Right lobe of liver (tissue), 4 donors: ENCODE data around the gene SPON1.

Experiments
- POLR2A ChIP-seq: fragments of 450-650 bp; IDR thresholded peaks from one replicate; pipeline ENCODE4 v1.6.1; 2017; ENCODE audit warnings: antibody characterized with exemption, mild to moderate bottlenecking
- TF ChIP-seq, protein P1 (sequence below), 4 donors: fragments of 200-600 bp in 3 of 4; fragments of 450-650 bp in 1 of 4; IDR thresholded peaks; one replicate each; pipeline versions ENCODE4 v1.5.1 to v1.8.0; 2016 to 2022; ENCODE audit warnings: antibody characterized with exemption in 4 of 4, mild to moderate bottlenecking in 2 of 4
- donor health status: DM: no; HTN: no; CAD: no.
- donor health status: DM: no; HTN: no; CAD: no.
- donor health status: DM: no; HTN: yes; CAD: no.

DNA sequence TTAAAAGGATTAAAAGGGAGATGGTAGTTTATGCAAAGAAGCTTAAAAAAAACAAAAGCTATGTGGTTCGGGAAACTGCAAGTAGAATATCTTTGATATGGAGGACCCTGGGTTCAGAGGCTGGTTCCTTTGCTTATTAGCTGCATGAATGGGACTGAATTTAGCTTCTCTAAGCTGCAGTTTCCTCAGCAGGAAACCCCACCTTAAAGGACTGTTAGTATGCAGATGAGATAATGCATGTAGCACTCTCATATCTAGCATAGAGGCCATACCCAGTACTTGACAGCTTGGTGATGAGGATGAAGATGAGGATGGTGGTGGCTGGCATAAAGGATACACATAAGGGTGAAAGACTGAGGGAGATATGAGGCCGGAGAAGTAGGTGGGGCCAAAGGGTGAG, 261.9 kb downstream of the SPON1 start:
- TF ChIP-seq, protein P1, sequence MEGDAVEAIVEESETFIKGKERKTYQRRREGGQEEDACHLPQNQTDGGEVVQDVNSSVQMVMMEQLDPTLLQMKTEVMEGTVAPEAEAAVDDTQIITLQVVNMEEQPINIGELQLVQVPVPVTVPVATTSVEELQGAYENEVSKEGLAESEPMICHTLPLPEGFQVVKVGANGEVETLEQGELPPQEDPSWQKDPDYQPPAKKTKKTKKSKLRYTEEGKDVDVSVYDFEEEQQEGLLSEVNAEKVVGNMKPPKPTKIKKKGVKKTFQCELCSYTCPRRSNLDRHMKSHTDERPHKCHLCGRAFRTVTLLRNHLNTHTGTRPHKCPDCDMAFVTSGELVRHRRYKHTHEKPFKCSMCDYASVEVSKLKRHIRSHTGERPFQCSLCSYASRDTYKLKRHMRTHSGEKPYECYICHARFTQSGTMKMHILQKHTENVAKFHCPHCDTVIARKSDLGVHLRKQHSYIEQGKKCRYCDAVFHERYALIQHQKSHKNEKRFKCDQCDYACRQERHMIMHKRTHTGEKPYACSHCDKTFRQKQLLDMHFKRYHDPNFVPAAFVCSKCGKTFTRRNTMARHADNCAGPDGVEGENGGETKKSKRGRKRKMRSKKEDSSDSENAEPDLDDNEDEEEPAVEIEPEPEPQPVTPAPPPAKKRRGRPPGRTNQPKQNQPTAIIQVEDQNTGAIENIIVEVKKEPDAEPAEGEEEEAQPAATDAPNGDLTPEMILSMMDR (IDR thresholded peaks at IDR 0.05), result no peak
- TF ChIP-seq POLR2A, result no peak
